ENCODE data around the gene SYCE1L.

Gene SYCE1L

DNA sequence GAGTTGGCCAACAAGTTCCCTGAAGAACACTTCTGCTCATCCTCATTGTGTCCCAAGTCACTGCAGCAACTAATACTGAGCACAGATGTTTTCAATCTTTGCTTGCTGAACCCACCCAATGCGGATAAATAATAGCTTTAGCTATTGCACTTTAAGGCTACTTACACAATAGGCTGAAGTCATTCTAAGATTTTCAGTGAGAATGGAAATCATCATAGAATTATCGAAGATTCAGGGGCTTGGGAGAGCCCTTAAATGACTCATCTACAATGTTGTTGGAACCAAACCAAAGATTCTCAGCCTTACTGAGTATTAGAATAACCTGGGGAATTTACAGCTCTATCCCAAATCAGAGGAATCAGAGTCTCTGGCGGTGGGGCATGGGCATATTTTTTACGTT, 51.2 kb downstream of the SYCE1L start:
- DNase-seq (ENCODE audit: low spot score) = no peak
- no peak for FAIRE-seq

Data from urothelium cell line (cell line).